ENCODE data around the gene CPM.
"Not testable (repeated sequence)": the region's sequence is repeated elsewhere in the genome, so short reads cannot be mapped to it uniquely, and the experiment has no call there.

The CPM gene

GRCh38 chr12:68825569-68826217 is 107.3 kb downstream of the CPM start:
- no peak for DNase-seq (ENCODE audit: low read depth)

GRCh38 chr12:68824597-68825250 is 108.2 kb downstream of the CPM start:
- no peak for DNase-seq (ENCODE audit: low read depth)

GRCh38 chr12:68824131-68824530 is 108.8 kb downstream of the CPM start:
- DNase-seq (ENCODE audit: low read depth), result no peak

- DNase-seq (ENCODE audit: low read depth), result no peak
Observed at GRCh38 chr12:68823696-68824095, 109.3 kb downstream of the CPM start.

- no peak for DNase-seq (ENCODE audit: low read depth)
Observed at GRCh38 chr12:68821357-68822188, 111.4 kb downstream of the CPM start.

- DNase-seq (ENCODE audit: low read depth), result not testable (repeated sequence)
Observed at GRCh38 chr12:68819481-68819880, 113.5 kb downstream of the CPM start.

GRCh38 chr12:68815928-68816800 is 116.8 kb downstream of the CPM start:
- DNase-seq (ENCODE audit: low read depth), result no peak

GRCh38 chr12:68815232-68815927 is 117.6 kb downstream of the CPM start:
- no peak for DNase-seq (ENCODE audit: low read depth)

- DNase-seq (ENCODE audit: low read depth), result no peak
Observed at GRCh38 chr12:68814490-68815231, 118.3 kb downstream of the CPM start.

- DNase-seq (ENCODE audit: low read depth), result no peak
Observed at GRCh38 chr12:68813242-68813593, 119.8 kb downstream of the CPM start.

GRCh38 chr12:68812553-68813241 is 120.3 kb downstream of the CPM start:
- DNase-seq (ENCODE audit: low read depth), result no peak

- not testable (repeated sequence) for DNase-seq (ENCODE audit: low read depth)
Observed at GRCh38 chr12:68811573-68811972, 121.4 kb downstream of the CPM start.

GRCh38 chr12:68810027-68810389 is 123.0 kb downstream of the CPM start:
- DNase-seq (ENCODE audit: low read depth), result not testable (repeated sequence)

- no peak for DNase-seq (ENCODE audit: low read depth)
Observed at GRCh38 chr12:68809190-68810026, 123.6 kb downstream of the CPM start.

- peak; percentile 64 for DNase-seq (ENCODE audit: low read depth)
Observed at GRCh38 chr12:68808388-68809189, 124.4 kb downstream of the CPM start.

GRCh38 chr12:68807576-68808387 is 125.2 kb downstream of the CPM start, which contains the start of gene MDM2:
Gene MDM2 (plus strand): TSS chr12:68808177. CDS start chr12:68808478, 301 bp downstream.
- DNase-seq (ENCODE audit: low read depth), result peak; percentile 59

GRCh38 chr12:68807274-68807575 is 125.7 kb downstream of the CPM start:
- DNase-seq (ENCODE audit: low read depth), result not testable (repeated sequence)
